Muscle of back (tissue), 13 donors: ENCODE measurements around the gene RPS4Y2. TPM values are rescaled to one million over a fixed set of nuclear protein-coding genes. Genes with fewer than 3 reads are reported as not detected.

Experiments
- DNase-seq, 3 donors: peaks; one replicate each; pipeline versions ENCODE4 v3.0.0 to v3.0.0-alpha.2; 2013
- long read RNA-seq, 9 donors: transcript quantifications; one replicate each; lab custom pipeline, GENCODE V29; 2026
- polyA plus RNA-seq, 10 donors: library from polyadenylated mRNA; unstranded; fragments of 120-200 nt; gene quantifications; one replicate each; pipeline ENCODE4 v1.2.1, GENCODE V29; 2013; ENCODE audit not compliant: insufficient read length in 10 of 10

The RPS4Y2 gene
- polyA plus RNA-seq: under 1 TPM in 4 of 10 donors, not detected in 6; 0.28 to 0.38 (median 0.33) TPM
- long read RNA-seq, donor 1: 0 reads
- long read RNA-seq, donor 2: 0 reads
- long read RNA-seq, donor 3: 0 reads
- long read RNA-seq, donor 4: 0 reads
- long read RNA-seq, donor 5: 0 reads
- long read RNA-seq, donor 6: 0 reads
- long read RNA-seq, donor 7: 0 reads
- long read RNA-seq, donor 8: 0 reads
- long read RNA-seq, donor 9: 0 reads

- DNase-seq: no peak
These were observed at the start of gene RPS4Y2 for GRCh38 chrY:20755808-20756207. Gene RPS4Y2, plus strand, starts transcription at chrY:20756108. Its CDS starts 56 bp downstream, at chrY:20756164.

GRCh38 chrY:20714391-20714790 is 41.5 kb upstream of the RPS4Y2 start:
- DNase-seq: no peak

GRCh38 chrY:20726184-20726907 is 29.6 kb upstream of the RPS4Y2 start:
- no peak for DNase-seq

GRCh38 chrY:20735200-20735599 is 20.7 kb upstream of the RPS4Y2 start:
- DNase-seq: no peak

GRCh38 chrY:20739806-20740205 is 16.1 kb upstream of the RPS4Y2 start:
- no peak for DNase-seq

GRCh38 chrY:20740609-20741008 is 15.3 kb upstream of the RPS4Y2 start:
- DNase-seq: peak in 1 of 3 donors; percentile 1

- DNase-seq: no peak
These were observed 10.8 kb upstream of the RPS4Y2 start for GRCh38 chrY:20745060-20745459.

- DNase-seq: no peak
These were observed 9.0 kb upstream of the RPS4Y2 start for GRCh38 chrY:20746919-20747318.

GRCh38 chrY:20763869-20764268 is 8.0 kb downstream of the RPS4Y2 start:
- no peak for DNase-seq

- no peak for DNase-seq
These were observed 9.2 kb downstream of the RPS4Y2 start for GRCh38 chrY:20765117-20765516.

GRCh38 chrY:20770755-20771154 is 14.8 kb downstream of the RPS4Y2 start:
- no peak for DNase-seq

GRCh38 chrY:20776104-20776503 is 20.2 kb downstream of the RPS4Y2 start:
- no peak for DNase-seq

GRCh38 chrY:20780104-20780654 is 24.3 kb downstream of the RPS4Y2 start:
- no peak for DNase-seq

- DNase-seq: no peak
These were observed 24.9 kb downstream of the RPS4Y2 start for GRCh38 chrY:20780776-20781175.

GRCh38 chrY:20781408-20781807 is 25.5 kb downstream of the RPS4Y2 start:
- no peak for DNase-seq

GRCh38 chrY:20784965-20785364 is 29.1 kb downstream of the RPS4Y2 start:
- no peak for DNase-seq

- DNase-seq: no peak
These were observed 31.2 kb downstream of the RPS4Y2 start for GRCh38 chrY:20787076-20787475.

- no peak for DNase-seq
These were observed 42.6 kb downstream of the RPS4Y2 start for GRCh38 chrY:20798351-20799049.

GRCh38 chrY:20802659-20803058 is 46.8 kb downstream of the RPS4Y2 start:
- no peak for DNase-seq

- DNase-seq: no peak
These were observed 50.3 kb downstream of the RPS4Y2 start for GRCh38 chrY:20806243-20806642.

- no peak for DNase-seq
These were observed 57.6 kb downstream of the RPS4Y2 start for GRCh38 chrY:20813459-20813858.

- DNase-seq: no peak
These were observed 58.9 kb downstream of the RPS4Y2 start for GRCh38 chrY:20814794-20815193.

- no peak for DNase-seq
These were observed 61.2 kb downstream of the RPS4Y2 start for GRCh38 chrY:20817067-20817466.
